Right cardiac atrium (tissue), 5 donors: ENCODE data around the gene STK11. TPM values are rescaled to one million over a fixed set of nuclear protein-coding genes. Genes with fewer than 3 reads are reported as not detected.

Experiments used
- ATAC-seq, 2 donors: fragments of 200-7000 bp; cut with Tn5 transposase; one replicate each; pipeline versions ENCODE4 v1.8.0 to v1.9.1; 2020; ENCODE audit warnings: moderate library complexity in 2 of 2, mild to moderate bottlenecking in 1 of 2
- DNase-seq, 3 donors: peaks; one replicate each; pipeline ENCODE4 v3.0.0-alpha.2; 2020
- H3K27ac ChIP-seq: one replicate; pipeline ENCODE4 v1.5.1; 2013; ENCODE audit warnings: mild to moderate bottlenecking, low read length, control low read depth, moderate library complexity
- H3K27me3 ChIP-seq: one replicate; pipeline ENCODE4 v1.6.1; 2013; ENCODE audit not compliant: control insufficient read depth, insufficient read depth
- H3K4me1 ChIP-seq: one replicate; pipeline ENCODE4 v1.6.1; 2013; ENCODE audit warnings: low read length; ENCODE audit not compliant: control insufficient read depth, insufficient read depth
- H3K4me3 ChIP-seq: one replicate; pipeline ENCODE4 v1.5.1; 2013; ENCODE audit warnings: low read length, control low read depth
- H3K9me3 ChIP-seq: one replicate; pipeline ENCODE4 v1.6.1; 2013; ENCODE audit warnings: low read length; ENCODE audit not compliant: control insufficient read depth
- WGBS: extraction: QIAGEN DNeasy Blood & Tissue Kit; methylation state at CpG from one replicate; pipeline ENCODE4 v1.1.7; 2013; 5-methylcytosine and 5-hydroxymethylcytosine counted together
- intact Hi-C, 4 donors: fragments of 100-400 bp; cut with DNase I; formaldehyde crosslinking; loops; one replicate each; pipeline versions ENCODE4 v1.11.0 to v1.14.0; 2022 to 2023
- polyA plus RNA-seq: library from polyadenylated mRNA; stranded (reverse); fragments of 200-250 nt; gene quantifications from one replicate; pipeline ENCODE4 v1.2.3, GENCODE V29; 2013
- total RNA-seq, 4 donors: library from RNA; stranded (reverse); fragmentation: NEBNext Ultra II Directional; extraction: Animal tissue kit (Norgen Biotek cat#: 25700); gene quantifications; one replicate each; pipeline ENCODE4 v1.2.1, GENCODE V29; 2021
- donor health status: healthy with polysubstance abuse.
- donor health status: DM: no; HTN: yes; CAD: no.
- donor health status: DM: no; HTN: no; CAD: no.
- donor health status: DM: no; HTN: yes; CAD: no; lungs with severe emphysema.
- donor health status: DM: yes; HTN: yes; CAD: no.

STK11 gene
- total and polyA plus RNA-seq, 5 donors = 56.9 to 64.5 (median 57.8) TPM

- DNase-seq = peak; percentile 62 to 84 (median 77)
- intact Hi-C loops = no loop called here
- under 1% methylated on average over 60 of the region's 60 CpGs for whole genome bisulfite sequencing
These were observed 31.6 kb downstream of the STK11 start for GRCh38 chr19:1237027-1237659.

GRCh38 chr19:1237754-1238368 lies 32.3 kb downstream of the STK11 start, which contains the start of gene CBARP:
Gene CBARP (minus strand): TSS chr19:1238005. CDS start chr19:1236100, 1,905 bp downstream.
- WGBS = under 1% methylated on average over 87 of the region's 87 CpGs
- peak within 1 kb of the TSS; percentile 36 for H3K27ac ChIP-seq
- H3K4me3 ChIP-seq = peak within 1 kb of the TSS; percentile 61
- DNase-seq = peak in 2 of 3 donors; percentile 77 to 84
- no peak for ATAC-seq
- H3K4me1 ChIP-seq = no peaks in the 10 kb centered on the region
- H3K9me3 ChIP-seq = no peaks in the 10 kb centered on the region
- H3K27me3 ChIP-seq = no peaks in the 10 kb centered on the region
- intact Hi-C loops = no loop called here

More at GRCh38 chr19:1237027-1237659, 31.6 kb downstream of the STK11 start:
- no peaks in the 10 kb centered on the region for H3K27me3 ChIP-seq
- no peaks in the 10 kb centered on the region for H3K9me3 ChIP-seq
- H3K27ac ChIP-seq = no peak overlapping the region
- ATAC-seq = peak in 1 of 2 donors; percentile 2
- no peaks in the 10 kb centered on the region for H3K4me1 ChIP-seq
- H3K4me3 ChIP-seq = peak overlapping the region; percentile 61

GRCh38 chr19:1238369-1239303 lies 33.1 kb downstream of the STK11 start:
- peak overlapping the region; percentile 61 for H3K4me3 ChIP-seq
- H3K4me1 ChIP-seq = no peaks in the 10 kb centered on the region
- H3K27me3 ChIP-seq = no peaks in the 10 kb centered on the region
- WGBS = 58% methylated on average over 34 of the region's 34 CpGs
- no peaks in the 10 kb centered on the region for H3K9me3 ChIP-seq
- H3K27ac ChIP-seq = peak overlapping the region; percentile 36
- DNase-seq (no peak), ATAC-seq (no peak)
- intact Hi-C loops = no loop called here

GRCh38 chr19:1239420-1239795 lies 33.8 kb downstream of the STK11 start:
- Histone ChIP-seq H3K27me3 (no peaks in the 10 kb centered on the region), H3K27ac (peak overlapping the region; percentile 52), H3K4me3 (no peak overlapping the region), H3K9me3 (no peaks in the 10 kb centered on the region), H3K4me1 (no peaks in the 10 kb centered on the region)
- intact Hi-C loops = no loop called here
- DNase-seq (no peak), ATAC-seq (no peak)
- 82% methylated on average over 11 of the region's 11 CpGs for WGBS

- Histone ChIP-seq H3K27ac (peak overlapping the region; percentile 52), H3K27me3 (no peaks in the 10 kb centered on the region), H3K4me1 (peaks cover 4% of the 10 kb centered on the region), H3K4me3 (no peak overlapping the region), H3K9me3 (no peaks in the 10 kb centered on the region)
- intact Hi-C loops = no loop called here
- WGBS = 9% methylated on average over 84 of the region's 84 CpGs
- DNase-seq (peak; percentile 92 to 97 (median 97)), ATAC-seq (peak; percentile 54 to 55)
These were observed 34.5 kb downstream of the STK11 start for GRCh38 chr19:1239796-1240737.

- H3K4me1 ChIP-seq = peaks cover 4% of the 10 kb centered on the region
- no peak for DNase-seq
- H3K9me3 ChIP-seq = no peaks in the 10 kb centered on the region
- H3K27me3 ChIP-seq = no peaks in the 10 kb centered on the region
- no peak overlapping the region for H3K4me3 ChIP-seq
- H3K27ac ChIP-seq = no peak overlapping the region
- intact Hi-C loops = no loop called here
- no peak for ATAC-seq
- WGBS = 61% methylated on average over 15 of the region's 15 CpGs
These were observed 35.3 kb downstream of the STK11 start for GRCh38 chr19:1240925-1241324.

GRCh38 chr19:1241417-1242095 lies 36.0 kb downstream of the STK11 start, which contains the start of gene ATP5F1D:
Gene ATP5F1D (plus strand): TSS chr19:1241751. CDS start chr19:1241851, 100 bp downstream.
- intact Hi-C loops = no loop called here
- ATAC-seq = peak; percentile 58 to 61
- Histone ChIP-seq H3K4me3 (peak within 1 kb of the TSS; percentile 74), H3K27me3 (no peaks in the 10 kb centered on the region), H3K9me3 (no peaks in the 10 kb centered on the region), H3K27ac (peak within 1 kb of the TSS; percentile 91), H3K4me1 (peaks cover 4% of the 10 kb centered on the region)
- peak; percentile 96 to 99 (median 98) for DNase-seq
- under 1% methylated on average over 79 of the region's 79 CpGs for WGBS

GRCh38 chr19:1243768-1244692 lies 38.5 kb downstream of the STK11 start:
- H3K4me1 ChIP-seq = peaks cover 6% of the 10 kb centered on the region
- no peaks in the 10 kb centered on the region for H3K27me3 ChIP-seq
- H3K4me3 ChIP-seq = no peak overlapping the region
- WGBS = 36% methylated on average over 33 of the region's 33 CpGs
- no peaks in the 10 kb centered on the region for H3K9me3 ChIP-seq
- ATAC-seq (peak; percentile 38 to 40), DNase-seq (peak; percentile 91 to 95 (median 95))
- intact Hi-C loops = loop anchor here in 2 of 4 donors (2.0 kb wide), 1 partner anchor 23 kb away; no protein-coding TSS in a partner anchor
- H3K27ac ChIP-seq = peak overlapping the region; percentile 90
